ENCODE data around the gene NUPR1. TPM values are rescaled to one million over a fixed set of nuclear protein-coding genes. Genes with fewer than 3 reads are reported as not detected.

NUPR1 gene
- total RNA-seq, 1 donor from 2014 or later = 124 TPM

DNA sequence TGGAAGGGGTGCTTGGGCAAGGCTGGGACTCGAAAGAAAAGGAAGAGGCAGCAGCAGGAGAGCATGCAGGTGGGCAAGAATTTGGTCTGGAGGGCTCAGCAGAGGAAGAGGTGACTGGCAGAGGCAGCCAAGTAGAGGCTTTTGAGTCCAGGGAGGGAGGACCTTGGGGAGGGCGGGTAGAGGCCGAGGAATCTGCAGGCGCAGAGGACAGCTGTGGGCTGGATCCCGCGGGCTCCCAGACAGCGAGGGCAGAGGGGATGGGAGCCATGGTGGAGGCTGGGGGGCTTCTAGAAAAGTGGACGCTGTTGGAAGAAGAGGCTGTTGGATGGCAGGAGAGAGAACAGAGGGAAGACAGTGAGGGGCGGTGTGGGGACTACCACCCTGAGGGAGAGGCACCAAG is 41.4 kb downstream of the NUPR1 start:
- Mint-ChIP-seq H3K36me3 (ENCODE audit: unreplicated experiment) (no peaks in the 10 kb centered on the region), H3K27me3 (ENCODE audit: unreplicated experiment) (no peaks in the 10 kb centered on the region), H3K9me3 (ENCODE audit: unreplicated experiment) (no peaks in the 10 kb centered on the region), H3K4me1 (ENCODE audit: unreplicated experiment) (peaks cover under 1% of the 10 kb centered on the region), H3K4me3 (ENCODE audit: unreplicated experiment) (no peak overlapping the region), H3K27ac (ENCODE audit: unreplicated experiment) (no peak overlapping the region)
- TF ChIP-seq, protein P1, sequence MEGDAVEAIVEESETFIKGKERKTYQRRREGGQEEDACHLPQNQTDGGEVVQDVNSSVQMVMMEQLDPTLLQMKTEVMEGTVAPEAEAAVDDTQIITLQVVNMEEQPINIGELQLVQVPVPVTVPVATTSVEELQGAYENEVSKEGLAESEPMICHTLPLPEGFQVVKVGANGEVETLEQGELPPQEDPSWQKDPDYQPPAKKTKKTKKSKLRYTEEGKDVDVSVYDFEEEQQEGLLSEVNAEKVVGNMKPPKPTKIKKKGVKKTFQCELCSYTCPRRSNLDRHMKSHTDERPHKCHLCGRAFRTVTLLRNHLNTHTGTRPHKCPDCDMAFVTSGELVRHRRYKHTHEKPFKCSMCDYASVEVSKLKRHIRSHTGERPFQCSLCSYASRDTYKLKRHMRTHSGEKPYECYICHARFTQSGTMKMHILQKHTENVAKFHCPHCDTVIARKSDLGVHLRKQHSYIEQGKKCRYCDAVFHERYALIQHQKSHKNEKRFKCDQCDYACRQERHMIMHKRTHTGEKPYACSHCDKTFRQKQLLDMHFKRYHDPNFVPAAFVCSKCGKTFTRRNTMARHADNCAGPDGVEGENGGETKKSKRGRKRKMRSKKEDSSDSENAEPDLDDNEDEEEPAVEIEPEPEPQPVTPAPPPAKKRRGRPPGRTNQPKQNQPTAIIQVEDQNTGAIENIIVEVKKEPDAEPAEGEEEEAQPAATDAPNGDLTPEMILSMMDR (IDR thresholded peaks at IDR 0.05) = no peak
- DNase-seq (ENCODE audit: extremely low spot score, unreplicated experiment) = no peak

DNA sequence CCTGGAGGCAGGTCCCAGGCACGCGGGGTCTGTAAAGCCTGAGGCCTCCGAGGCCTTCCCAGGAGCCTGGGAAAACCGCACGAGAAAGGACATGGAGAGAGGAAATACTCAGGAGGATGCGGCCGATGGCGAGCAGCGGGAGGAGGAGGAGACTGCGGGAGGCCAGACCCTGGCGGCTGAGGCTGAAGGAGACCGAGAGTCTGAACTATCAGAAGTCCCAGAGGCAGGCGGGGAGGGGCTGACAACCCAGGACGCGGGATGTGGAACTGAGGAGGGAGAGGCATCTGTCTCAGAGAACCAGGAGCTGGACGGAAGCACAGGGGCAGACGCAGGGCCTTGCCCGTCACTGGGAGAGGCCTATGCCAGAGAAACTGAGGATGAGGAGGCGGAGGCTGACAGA is 41.9 kb downstream of the NUPR1 start:
- Mint-ChIP-seq H3K4me1 (ENCODE audit: unreplicated experiment) (peaks cover 2% of the 10 kb centered on the region), H3K36me3 (ENCODE audit: unreplicated experiment) (no peaks in the 10 kb centered on the region), H3K27ac (ENCODE audit: unreplicated experiment) (no peak overlapping the region), H3K9me3 (ENCODE audit: unreplicated experiment) (no peaks in the 10 kb centered on the region), H3K4me3 (ENCODE audit: unreplicated experiment) (no peak overlapping the region), H3K27me3 (ENCODE audit: unreplicated experiment) (no peaks in the 10 kb centered on the region)
- TF ChIP-seq, protein P1 (IDR thresholded peaks at IDR 0.05) = no peak
- DNase-seq (ENCODE audit: extremely low spot score, unreplicated experiment) = no peak

DNA sequence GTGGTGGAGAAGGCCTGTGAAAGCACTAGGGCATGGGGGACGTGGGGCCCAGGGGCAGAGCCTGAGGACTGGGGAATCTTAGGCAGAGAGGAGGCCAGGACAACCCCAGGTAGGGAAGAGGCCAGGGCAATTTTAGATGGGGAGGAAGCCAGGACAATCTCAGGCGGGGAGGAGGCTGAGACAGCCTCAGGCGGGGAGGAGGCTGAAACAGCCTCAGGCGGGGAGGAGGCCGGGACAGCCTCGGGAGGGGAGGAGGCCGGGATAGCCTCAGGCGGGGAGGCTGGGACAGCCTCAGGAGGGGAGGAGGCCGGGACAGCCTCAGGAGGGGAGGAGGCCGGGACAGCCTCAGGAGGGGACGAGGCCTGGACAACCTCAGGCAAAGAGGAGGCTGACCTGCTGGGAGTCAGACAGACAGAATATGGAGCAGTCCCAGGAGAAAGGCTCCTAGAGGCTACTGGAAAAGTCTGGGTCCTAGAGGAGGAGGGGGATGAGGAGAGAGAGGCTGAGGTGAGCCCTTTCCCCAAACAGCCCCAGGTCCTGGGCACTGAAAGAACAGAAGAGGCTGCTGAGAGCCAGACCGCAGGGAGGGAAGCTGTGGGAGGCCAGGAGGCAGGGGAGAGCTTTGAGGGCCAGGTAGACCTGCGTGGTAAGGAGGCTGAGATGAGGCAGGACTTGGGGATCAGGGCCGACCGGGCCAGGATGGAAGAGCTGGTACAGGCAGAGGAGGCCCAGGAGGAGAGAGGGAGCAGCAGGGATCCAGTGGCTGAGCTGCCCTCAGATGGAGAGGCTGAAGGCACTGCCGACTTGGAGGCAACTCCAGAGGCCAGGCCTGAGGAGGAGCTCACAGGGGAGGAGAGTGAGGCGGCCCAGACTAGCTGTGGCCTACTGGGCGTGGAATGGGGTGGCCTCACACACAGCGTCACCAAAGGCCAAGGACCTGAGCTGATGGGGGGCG is 42.7 kb downstream of the NUPR1 start:
- Mint-ChIP-seq H3K4me1 (ENCODE audit: unreplicated experiment) (peaks cover 5% of the 10 kb centered on the region), H3K9me3 (ENCODE audit: unreplicated experiment) (no peaks in the 10 kb centered on the region), H3K4me3 (ENCODE audit: unreplicated experiment) (no peak overlapping the region), H3K27ac (ENCODE audit: unreplicated experiment) (no peak overlapping the region), H3K27me3 (ENCODE audit: unreplicated experiment) (no peaks in the 10 kb centered on the region), H3K36me3 (ENCODE audit: unreplicated experiment) (no peaks in the 10 kb centered on the region)
- no peak for DNase-seq (ENCODE audit: extremely low spot score, unreplicated experiment)
- TF ChIP-seq, protein P1 (IDR thresholded peaks at IDR 0.05) = no peak

DNA sequence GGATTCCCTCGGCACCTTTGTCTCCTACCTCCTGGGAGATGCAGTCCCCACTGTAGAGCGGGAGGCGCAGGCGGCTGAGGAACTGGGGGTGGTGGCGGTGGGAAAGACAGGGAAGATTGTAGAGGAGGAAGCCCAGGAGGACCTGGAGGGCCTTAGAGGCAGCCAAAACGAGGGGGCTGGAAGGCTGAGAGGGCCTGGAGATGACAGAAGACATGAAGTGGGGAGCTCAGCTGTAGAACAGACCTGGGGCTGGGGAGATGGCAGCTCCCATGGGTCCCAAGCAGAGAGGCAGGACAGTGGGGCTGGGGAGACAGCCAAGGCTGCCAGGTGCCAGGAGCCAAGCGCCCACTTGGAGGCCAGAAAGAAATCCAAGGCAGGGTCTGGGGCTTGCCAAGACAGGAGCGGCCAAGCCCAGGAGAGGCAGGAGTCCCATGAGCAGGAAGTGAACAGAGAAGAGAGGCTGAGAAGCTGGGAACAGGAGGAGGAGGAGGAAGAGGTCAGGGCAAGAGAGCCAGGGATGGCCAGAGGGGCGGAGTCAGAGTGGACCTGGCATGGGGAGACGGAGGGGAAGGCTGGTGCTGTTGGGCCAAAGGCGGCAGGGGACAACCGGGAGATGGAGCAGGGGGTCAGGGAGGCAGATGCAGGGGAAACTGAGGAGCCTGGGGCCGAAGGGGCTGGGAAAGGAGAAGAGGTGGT is 43.5 kb downstream of the NUPR1 start:
- Mint-ChIP-seq H3K36me3 (ENCODE audit: unreplicated experiment) (no peaks in the 10 kb centered on the region), H3K27ac (ENCODE audit: unreplicated experiment) (no peak overlapping the region), H3K4me1 (ENCODE audit: unreplicated experiment) (peaks cover 5% of the 10 kb centered on the region), H3K27me3 (ENCODE audit: unreplicated experiment) (no peaks in the 10 kb centered on the region), H3K4me3 (ENCODE audit: unreplicated experiment) (no peak overlapping the region), H3K9me3 (ENCODE audit: unreplicated experiment) (no peaks in the 10 kb centered on the region)
- TF ChIP-seq, protein P1 (IDR thresholded peaks at IDR 0.05) = no peak
- DNase-seq (ENCODE audit: extremely low spot score, unreplicated experiment) = no peak
